ENCODE measurements around the gene RNU5B-1. TPM values are rescaled to one million over a fixed set of nuclear protein-coding genes. Genes with fewer than 3 reads are reported as not detected.

The RNU5B-1 gene
- 55.4 TPM for total RNA-seq
- long read RNA-seq = 0 reads

GRCh38 chr15:65304381-65305149, at the start of gene RNU5B-1:
Gene RNU5B-1 (plus strand): TSS chr15:65304677.
- peak; percentile 67 for DNase-seq
- intact Hi-C loops (cut with DNase I) = no loop called here
- ATAC-seq (ENCODE audit: poor library complexity) = peak; percentile 94

- DNase-seq (no peak), ATAC-seq (ENCODE audit: poor library complexity) (no peak)
- intact Hi-C loops (cut with DNase I) = no loop called here
Measured at GRCh38 chr15:65254758-65255157, 49.7 kb upstream of the RNU5B-1 start.

- ATAC-seq (ENCODE audit: poor library complexity) (no peak), DNase-seq (no peak)
- intact Hi-C loops (cut with DNase I) = no loop called here
Measured at GRCh38 chr15:65255486-65256140, 48.9 kb upstream of the RNU5B-1 start.

GRCh38 chr15:65258375-65259262, 45.9 kb upstream of the RNU5B-1 start:
- ATAC-seq (ENCODE audit: poor library complexity) (peak; percentile 68), DNase-seq (no peak)
- intact Hi-C loops (cut with DNase I) = no loop called here

GRCh38 chr15:65259367-65259797, 45.1 kb upstream of the RNU5B-1 start:
- ATAC-seq (ENCODE audit: poor library complexity) = peak; percentile 73
- DNase-seq = peak; percentile 59
- intact Hi-C loops (cut with DNase I) = no loop called here

- intact Hi-C loops (cut with DNase I) = no loop called here
- no peak for DNase-seq
Measured at GRCh38 chr15:65260968-65261367, 43.5 kb upstream of the RNU5B-1 start.

GRCh38 chr15:65263313-65263712, 41.2 kb upstream of the RNU5B-1 start:
- intact Hi-C loops (cut with DNase I) = no loop called here
- ATAC-seq (ENCODE audit: poor library complexity) (no peak), DNase-seq (no peak)

More at GRCh38 chr15:65260968-65261367, 43.5 kb upstream of the RNU5B-1 start:
- ATAC-seq (ENCODE audit: poor library complexity) = no peak

- ATAC-seq (ENCODE audit: poor library complexity) = peak; percentile 79
- DNase-seq = no peak
- intact Hi-C loops (cut with DNase I) = no loop called here
Measured at GRCh38 chr15:65264863-65265430, 39.5 kb upstream of the RNU5B-1 start.

GRCh38 chr15:65266469-65266868, 38.0 kb upstream of the RNU5B-1 start:
- no peak for ATAC-seq (ENCODE audit: poor library complexity)
- DNase-seq = no peak
- intact Hi-C loops (cut with DNase I) = no loop called here

GRCh38 chr15:65268411-65268810, 36.1 kb upstream of the RNU5B-1 start:
- DNase-seq (no peak), ATAC-seq (ENCODE audit: poor library complexity) (no peak)
- intact Hi-C loops (cut with DNase I) = no loop called here

- intact Hi-C loops (cut with DNase I) = loop anchor here (5.0 kb wide), 1 partner anchor 84 kb away; the partner anchor contains the start of gene CLPX
- peak; percentile 60 for DNase-seq
- ATAC-seq (ENCODE audit: poor library complexity) = peak; percentile 93
Measured at GRCh38 chr15:65270811-65271545, 33.5 kb upstream of the RNU5B-1 start.

- no peak for DNase-seq
- intact Hi-C loops (cut with DNase I) = no loop called here
- no peak for ATAC-seq (ENCODE audit: poor library complexity)
Measured at GRCh38 chr15:65275104-65275727, 29.3 kb upstream of the RNU5B-1 start.

GRCh38 chr15:65275728-65276126, 28.8 kb upstream of the RNU5B-1 start:
- ATAC-seq (ENCODE audit: poor library complexity) (no peak), DNase-seq (no peak)
- intact Hi-C loops (cut with DNase I) = no loop called here

- intact Hi-C loops (cut with DNase I) = no loop called here
- no peak for DNase-seq
- ATAC-seq (ENCODE audit: poor library complexity) = no peak
Measured at GRCh38 chr15:65277015-65277414, 27.5 kb upstream of the RNU5B-1 start.

GRCh38 chr15:65278480-65278879, 26.0 kb upstream of the RNU5B-1 start:
- ATAC-seq (ENCODE audit: poor library complexity) (no peak), DNase-seq (no peak)
- intact Hi-C loops (cut with DNase I) = no loop called here

GRCh38 chr15:65285291-65286068, 19.0 kb upstream of the RNU5B-1 start:
- ATAC-seq (ENCODE audit: poor library complexity) (no peak), DNase-seq (no peak)
- intact Hi-C loops (cut with DNase I) = no loop called here

- ATAC-seq (ENCODE audit: poor library complexity) (peak; percentile 71), DNase-seq (peak; percentile 68)
- intact Hi-C loops (cut with DNase I) = no loop called here
Measured at GRCh38 chr15:65286069-65286703, 18.3 kb upstream of the RNU5B-1 start.
